Eye (tissue), 1 donor: ENCODE measurements around the gene MCF2.
A peak's percentile ranks its signal among the peaks of the same experiment; 100 is the strongest.
"Not testable (repeated sequence)": the region's sequence is repeated elsewhere in the genome, so short reads cannot be mapped to it uniquely, and the experiment has no call there.

Experiments used
- DNase-seq: peaks from one replicate; pipeline ENCODE4 v3.0.0-alpha.2; 2015

Gene MCF2, protein sequence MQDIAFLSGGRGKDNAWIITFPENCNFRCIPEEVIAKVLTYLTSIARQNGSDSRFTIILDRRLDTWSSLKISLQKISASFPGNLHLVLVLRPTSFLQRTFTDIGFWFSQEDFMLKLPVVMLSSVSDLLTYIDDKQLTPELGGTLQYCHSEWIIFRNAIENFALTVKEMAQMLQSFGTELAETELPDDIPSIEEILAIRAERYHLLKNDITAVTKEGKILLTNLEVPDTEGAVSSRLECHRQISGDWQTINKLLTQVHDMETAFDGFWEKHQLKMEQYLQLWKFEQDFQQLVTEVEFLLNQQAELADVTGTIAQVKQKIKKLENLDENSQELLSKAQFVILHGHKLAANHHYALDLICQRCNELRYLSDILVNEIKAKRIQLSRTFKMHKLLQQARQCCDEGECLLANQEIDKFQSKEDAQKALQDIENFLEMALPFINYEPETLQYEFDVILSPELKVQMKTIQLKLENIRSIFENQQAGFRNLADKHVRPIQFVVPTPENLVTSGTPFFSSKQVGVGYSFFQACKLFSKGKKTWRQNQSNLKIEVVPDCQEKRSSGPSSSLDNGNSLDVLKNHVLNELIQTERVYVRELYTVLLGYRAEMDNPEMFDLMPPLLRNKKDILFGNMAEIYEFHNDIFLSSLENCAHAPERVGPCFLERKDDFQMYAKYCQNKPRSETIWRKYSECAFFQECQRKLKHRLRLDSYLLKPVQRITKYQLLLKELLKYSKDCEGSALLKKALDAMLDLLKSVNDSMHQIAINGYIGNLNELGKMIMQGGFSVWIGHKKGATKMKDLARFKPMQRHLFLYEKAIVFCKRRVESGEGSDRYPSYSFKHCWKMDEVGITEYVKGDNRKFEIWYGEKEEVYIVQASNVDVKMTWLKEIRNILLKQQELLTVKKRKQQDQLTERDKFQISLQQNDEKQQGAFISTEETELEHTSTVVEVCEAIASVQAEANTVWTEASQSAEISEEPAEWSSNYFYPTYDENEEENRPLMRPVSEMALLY

DNA sequence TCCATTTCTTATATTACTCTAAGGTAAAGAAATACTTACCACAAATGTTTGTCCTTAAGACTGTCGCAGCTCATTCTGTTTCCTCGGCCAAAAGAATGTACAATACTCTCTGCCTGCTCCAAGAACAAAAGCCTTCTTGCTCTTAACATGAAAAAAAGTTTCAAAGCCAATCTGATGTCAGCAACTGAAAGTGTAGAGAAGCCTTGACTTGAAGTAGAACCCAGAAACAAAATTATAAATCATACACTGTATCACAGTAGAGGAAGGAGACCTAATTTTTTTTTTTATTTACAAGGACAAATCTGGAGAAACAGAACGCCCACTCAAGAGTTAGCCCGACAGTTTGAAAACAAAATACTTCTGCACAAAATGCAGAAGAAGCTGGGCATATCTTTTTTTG is at the start of gene MCF2:
Gene MCF2, minus strand, starts transcription at position 101 of the 400 bp plus-strand sequence. CDS start 56,423 bp downstream, outside the sequence.
- no peak for DNase-seq

DNA sequence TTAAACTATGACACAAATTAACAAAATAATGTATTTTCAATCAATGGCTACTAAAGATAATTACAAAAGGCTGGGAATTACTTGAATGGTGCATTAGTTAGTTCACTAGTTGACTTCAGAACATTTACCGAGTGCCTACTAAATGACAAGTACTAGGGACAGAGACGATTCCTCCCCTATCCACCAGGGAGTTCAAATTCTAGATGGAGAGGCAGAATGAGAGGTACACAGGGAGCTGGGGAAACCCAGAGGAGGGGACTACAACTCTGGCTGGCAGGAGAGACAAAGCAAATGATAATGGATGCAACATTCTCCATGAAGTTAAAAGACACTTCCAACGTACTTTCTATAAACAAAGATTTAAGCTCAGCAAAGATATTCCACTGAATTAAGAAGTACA is 43.1 kb upstream of the MCF2 start:
- no peak for DNase-seq

DNA sequence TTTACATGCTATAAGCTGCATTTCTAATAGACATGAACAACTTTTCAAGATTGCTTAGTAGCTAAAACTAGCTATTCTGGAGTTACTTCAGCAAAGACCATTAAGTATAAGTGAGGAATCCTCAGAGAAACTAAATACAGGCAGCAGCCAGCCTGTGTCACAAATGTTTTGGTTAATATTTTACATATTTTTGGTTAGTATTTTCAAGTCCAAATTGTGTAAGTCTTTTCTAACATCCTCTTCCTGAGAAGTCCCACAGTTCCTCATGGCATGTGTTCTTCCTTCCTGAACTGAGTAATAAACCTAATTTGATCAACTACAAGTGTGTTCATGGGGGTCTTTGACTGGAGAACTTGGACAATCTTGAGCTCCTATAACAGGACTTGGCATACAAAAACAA is 42.4 kb upstream of the MCF2 start:
- DNase-seq = no peak

DNA sequence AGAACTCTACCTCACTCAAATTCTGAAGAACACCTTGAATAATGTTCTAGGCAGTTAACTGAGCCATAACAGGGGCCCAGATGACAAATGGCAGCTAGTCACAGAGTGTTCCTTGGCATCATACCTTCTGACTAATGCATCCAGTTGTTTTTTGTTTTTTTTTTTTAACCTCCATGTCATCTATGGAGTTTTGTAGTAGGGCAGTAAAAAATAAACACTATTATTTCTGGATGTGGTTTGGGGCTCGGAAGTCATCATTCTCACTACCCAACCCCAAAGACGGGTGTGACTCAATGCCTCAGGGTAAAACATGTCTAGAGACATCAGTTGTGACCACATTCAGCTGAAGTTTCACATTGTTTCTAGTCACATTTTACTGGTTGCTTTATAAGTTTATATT is 31.2 kb upstream of the MCF2 start:
- DNase-seq = no peak

DNA sequence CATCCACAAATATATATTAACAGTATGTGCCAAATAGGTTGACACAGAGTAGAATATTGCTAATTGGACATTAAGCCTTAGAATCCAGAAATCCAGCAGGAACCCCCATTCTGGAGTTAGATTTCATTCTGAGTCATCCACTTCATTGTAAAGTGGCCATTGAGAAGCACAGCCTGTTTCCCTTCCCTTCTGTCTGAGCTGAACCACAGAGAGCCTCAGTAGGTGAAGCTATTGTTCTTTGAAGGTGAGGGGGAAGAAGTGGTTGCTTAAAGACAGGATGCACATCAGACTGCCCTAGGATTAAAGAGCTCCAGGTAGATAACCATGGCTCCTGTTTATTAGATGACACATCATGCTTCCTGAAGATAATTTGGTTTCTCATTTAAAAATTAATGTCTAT is 30.6 kb upstream of the MCF2 start:
- DNase-seq = no peak

DNA sequence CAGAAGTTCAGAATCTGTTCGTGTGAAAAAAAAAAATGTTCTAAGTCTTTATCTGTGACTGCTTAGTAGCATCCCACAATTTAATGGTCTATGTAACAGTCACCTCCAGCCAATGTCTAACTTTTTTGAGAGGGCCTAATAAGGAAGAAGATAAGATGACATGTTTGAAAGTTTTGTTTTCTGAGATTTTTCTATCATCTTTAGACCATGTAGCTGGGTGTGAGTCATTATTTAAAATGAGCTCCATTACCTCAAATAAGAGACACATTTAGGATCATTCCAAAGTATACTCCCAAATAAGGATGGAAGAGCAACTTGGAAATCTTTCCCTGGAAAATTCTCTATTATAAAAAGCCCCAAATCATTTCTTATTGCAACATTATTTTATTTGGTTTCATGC is 28.2 kb upstream of the MCF2 start:
- no peak for DNase-seq

DNA sequence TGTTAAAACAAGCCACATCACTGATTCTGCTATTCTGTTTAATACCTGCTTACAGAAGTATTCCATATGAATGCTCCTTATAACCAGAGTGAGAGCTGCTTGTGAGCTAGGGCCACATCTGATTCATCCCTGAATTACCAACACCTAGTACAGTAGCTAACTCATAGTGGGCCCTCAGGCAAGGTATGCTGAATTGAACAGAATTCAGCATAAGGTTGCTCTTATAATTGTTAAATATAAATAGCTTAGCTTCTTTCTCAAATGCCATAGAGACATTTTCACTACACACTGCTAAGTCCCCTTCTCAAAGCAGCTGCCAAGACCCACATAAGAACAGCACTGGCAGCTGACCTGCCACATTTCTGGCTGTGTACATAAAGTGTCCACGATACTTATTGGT is 27.0 kb upstream of the MCF2 start:
- DNase-seq = no peak

DNA sequence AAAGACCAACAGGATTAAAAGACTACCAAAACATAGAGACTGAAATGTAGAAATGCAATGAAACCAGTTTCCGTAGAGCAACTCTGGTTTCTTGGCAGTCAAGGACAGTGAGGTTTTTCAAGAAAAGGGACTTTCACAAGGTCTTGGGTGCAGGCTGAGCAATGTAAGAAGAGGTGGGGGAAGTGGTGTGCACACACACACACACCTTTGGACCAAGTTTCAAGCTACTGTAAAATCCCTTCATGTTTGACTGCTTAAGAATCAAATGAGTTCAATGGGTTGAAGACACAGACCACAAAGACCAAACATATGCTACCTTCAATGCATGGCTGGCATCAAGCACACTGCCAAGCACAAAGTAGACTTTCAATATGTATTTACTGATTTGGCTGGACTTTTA is 17.8 kb upstream of the MCF2 start:
- DNase-seq = no peak

DNA sequence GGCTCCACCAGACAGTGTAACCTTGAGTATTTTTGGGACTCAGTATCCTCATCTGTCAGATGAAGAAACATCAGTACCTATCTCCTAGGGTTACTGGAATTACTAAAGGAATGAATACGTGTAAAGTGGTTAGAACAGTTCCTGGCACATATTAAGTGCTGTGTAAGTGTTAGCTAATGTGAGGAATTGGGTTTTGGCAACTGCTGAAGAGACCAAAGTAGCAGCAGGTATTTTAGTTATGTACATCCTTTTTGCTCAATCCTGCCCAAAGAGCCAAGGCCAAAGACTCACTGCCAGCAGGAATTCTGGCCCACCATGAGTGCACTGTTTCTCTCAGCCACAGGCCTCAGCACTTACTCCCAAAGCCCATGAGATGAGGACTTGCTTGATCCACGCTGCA is 16.7 kb upstream of the MCF2 start:
- DNase-seq = no peak

DNA sequence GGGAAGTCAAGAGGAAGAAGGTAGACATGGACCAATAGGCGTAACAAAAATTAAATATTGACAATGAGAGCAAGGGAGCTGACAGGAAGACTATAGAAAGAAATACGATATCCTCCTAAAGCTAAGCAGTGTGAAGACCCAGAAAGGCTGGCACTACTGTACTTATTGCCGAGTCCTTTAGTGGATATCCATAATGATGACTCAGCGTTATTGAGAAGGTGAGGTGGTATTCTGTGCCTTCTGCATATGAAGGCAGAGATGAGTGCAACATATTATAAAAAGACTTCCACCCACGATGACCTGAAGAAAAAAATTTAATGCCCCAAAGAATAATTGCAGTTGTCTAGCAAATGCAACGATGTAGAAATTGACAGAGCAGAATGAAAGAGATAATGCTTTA is 13.0 kb upstream of the MCF2 start:
- DNase-seq = no peak

DNA sequence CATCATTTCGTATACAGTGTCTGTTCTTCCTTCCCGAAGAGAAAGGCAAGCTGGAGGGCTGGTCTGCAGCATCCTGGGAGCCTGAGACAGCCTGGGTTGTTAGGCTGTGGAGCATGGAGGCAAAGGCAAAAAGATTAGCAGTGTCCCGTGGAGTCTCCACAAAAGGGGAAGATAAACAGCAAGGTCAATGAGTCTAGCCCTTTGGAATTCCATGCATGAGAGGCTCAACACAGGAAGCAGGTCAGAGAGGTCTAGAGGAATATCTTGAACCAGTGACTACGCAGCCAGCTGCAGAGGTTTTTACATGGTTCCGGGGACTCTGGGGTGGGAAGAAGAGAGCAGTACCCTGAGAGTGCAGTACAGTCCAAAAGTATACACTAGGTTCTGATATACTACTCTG is 12.2 kb upstream of the MCF2 start:
- peak; percentile 18 for DNase-seq

DNA sequence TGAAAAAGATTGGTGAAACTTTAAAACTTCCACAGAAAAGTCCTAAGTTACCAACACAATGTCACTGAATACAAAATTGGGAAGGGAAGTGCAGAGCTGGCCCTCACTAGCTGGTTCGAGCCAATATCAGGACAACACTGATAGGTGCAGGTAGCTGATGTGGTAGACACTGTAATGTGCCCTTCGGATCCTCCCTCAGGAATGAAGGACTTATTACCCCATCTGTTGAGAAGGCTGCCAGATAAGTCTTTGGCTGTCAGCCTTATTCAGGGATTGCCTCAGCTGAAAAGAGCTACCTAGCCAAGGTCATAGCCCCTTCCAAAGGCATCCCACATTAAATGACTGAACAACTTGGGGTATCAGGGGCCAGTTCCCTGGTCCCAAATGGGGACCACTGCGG is 5.3 kb downstream of the MCF2 start:
- no peak for DNase-seq

DNA sequence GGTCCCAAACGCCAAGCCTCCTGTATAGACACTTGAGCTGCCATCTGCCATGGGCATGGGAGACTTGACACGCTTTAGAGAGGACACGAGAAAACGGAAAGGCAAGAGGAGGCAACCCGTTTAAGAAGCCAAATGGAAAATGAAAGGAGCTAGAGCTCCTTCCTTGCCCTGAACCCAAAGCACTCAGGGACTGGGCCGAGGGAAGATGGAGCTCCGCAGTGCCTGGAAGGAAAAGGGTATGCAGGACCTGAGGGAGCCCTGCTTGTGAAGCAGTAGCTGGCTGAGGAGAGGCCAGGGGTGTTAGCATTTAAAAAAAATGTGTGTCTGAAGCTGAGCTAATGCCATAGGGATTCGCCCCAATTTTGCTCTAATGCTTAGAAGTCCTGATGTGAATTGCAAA is 15.1 kb downstream of the MCF2 start:
- no peak for DNase-seq

DNA sequence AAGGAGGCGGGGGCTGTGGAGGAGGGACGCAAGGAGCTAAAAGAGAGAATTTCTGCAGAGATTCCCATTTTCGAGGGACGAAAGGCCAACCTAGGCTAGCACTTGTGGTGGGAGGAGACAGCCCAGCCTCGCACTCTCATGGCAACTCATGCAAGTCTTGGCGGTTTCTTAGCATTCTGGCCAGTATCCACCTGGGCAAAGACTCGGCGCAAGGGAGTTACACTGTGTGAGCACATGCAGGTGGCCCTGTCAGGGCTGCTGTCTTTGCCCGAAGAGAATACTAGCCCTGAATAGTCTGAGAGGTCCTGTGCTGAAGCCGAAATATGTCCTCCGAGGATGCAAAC is 15.5 kb downstream of the MCF2 start:
- peak; percentile 16 for DNase-seq

DNA sequence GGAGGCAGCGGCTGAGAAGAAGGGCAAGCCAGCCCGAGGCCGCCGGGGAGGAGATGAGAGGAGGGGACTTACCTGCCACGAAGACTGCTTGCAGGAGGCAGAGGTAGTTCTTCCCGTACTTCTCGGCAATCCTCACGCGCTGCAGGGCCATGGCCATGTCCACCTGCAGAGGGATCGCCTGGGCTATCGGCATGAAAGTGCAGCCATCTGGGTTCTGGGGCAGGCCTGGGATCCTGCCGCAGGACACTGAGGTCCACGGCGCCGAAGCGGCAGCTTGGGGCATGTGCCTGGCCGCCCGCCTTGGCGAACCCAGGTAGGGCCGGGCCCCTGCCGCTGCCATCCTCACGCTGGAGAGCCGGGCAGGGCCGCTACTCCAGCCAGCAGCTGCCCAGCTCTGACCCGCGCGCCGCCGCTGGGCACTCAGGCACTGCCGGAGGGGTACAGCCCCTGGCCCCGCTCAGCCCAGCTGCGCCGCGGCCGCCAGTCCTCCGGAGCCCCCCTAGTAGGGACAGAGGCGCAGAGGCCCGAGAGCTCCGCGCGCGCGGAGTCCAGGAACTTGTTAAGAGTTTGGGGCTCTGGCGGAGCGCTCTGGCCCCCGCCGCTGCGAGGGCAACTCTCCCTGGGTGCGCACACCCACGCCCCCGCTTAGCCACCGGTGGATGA is 16.0 kb downstream of the MCF2 start:
- peak; percentile 39 for DNase-seq

DNA sequence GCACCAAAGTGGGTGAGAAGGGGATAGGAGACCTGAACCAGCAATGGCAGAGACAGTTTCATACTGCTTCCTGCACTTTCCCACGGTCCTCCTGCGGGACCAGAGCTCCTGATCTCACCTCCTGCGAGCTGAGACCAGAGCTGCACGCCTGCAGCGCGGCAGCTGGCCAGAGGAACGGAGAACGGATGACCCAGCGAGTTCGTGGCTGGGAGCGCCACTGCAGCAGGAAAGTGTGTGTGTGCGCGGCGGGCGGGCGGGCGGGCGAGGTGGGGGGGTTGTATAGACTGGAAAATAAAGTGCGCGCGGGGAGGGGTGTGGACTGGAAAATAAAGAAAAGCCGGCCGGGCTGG is 16.5 kb downstream of the MCF2 start:
- peak; percentile 15 for DNase-seq

DNA sequence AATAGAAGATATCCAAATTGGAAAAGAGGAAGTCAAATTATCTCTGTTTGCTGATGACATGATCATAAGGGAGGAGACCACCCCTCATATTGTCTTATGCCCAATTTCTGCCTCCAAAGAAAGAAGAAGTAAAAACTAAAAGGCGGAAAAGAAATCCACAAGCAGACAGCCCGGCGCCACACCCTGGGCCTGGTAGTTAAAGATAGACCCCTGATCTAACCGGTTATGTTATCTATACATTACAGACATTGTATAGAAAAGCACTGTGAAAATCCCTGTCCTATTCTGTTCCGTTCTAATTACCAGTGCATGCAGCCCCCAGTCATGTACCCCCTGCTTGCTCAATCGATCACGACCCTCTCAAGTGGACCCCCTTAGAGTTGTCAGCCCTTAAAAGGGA is 22.8 kb downstream of the MCF2 start:
- not testable (repeated sequence) for DNase-seq

DNA sequence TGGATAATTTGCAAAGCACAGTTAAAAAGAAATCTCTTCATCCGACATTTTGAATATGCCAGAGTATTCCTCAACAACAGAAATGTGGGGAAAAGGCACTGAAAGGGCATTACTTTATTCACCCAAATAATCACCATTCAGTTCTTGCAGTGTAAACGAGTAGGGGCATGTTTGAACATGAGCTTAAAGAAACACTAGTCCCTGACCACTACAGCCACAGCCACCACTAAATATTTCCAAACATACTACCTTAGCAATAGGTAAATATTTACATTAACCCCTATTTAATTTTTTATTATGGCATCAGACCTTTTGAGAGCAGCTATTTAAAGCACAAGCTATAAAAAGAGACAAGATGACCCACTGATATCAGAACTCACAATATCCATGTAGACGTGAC is 27.6 kb downstream of the MCF2 start:
- no peak for DNase-seq

DNA sequence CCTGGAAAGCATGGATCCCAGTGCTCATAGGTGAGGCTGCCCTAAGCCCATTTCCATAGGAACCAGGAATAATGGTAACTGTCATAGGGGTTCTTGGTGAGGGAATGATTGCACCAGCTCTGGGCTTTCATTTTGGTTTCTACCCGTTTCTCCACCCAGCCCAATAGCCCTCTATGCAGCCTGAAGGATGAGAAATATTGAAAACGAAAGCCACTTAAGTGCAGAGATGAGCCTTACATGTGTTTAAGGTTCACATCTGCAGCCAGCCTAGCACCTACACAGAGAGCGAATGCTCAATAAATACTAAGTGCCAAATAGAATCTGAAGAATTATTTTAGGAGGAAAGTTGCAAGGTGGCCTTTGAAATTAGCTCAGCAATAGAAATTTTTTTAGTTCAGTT is 60.4 kb downstream of the MCF2 start:
- DNase-seq = no peak

DNA sequence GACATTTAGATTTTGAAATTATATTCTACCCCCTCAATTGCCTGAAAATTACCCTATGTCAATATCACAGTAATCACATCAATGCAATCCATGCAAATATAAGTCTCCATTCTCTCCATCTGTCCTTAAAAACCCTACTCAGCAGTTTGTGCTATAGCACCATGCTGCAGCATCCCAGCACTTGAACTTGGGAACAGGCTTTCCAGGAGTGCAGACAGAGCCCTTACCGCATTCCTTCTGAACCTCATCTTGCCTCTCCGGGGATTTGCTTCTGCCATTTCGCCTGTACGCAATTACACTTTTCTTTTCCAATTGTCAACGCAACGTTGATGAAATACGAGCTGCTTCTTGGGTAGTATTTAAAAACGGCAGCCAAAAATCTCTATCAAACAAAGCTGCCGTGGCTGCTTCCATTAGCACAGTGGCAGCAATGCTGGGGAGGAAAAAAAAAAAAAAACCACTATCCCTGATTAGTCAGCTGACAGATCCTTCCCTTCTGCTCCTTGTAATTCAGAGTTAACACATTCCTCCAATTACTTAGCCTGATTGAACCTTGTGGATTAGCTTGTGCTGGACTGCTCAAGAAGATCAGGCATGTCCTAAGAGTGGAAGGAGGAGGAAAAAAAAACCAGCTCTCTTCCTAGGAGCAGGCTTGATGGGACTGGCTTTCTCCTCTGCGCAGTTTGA is 65.6 kb downstream of the MCF2 start:
- peak; percentile 48 for DNase-seq

DNA sequence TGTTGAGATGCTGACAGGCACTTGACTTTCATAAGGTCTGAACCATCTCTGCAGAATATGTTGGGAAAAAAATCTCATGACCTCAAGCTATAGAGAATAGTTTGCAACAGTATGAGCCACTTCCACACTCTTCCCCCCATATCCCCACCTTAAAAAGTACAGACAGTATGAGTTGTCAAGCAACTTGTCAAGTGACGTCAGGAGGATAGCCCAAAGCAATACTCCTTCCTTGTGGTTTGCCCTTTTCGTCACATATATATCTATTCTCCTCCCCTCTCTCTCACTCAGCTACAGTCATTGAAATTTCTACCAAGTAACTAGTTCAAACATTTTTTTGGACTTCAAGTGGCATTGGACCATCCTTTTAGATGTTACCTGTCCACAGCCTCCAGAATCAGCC is 67.7 kb downstream of the MCF2 start:
- DNase-seq = no peak

DNA sequence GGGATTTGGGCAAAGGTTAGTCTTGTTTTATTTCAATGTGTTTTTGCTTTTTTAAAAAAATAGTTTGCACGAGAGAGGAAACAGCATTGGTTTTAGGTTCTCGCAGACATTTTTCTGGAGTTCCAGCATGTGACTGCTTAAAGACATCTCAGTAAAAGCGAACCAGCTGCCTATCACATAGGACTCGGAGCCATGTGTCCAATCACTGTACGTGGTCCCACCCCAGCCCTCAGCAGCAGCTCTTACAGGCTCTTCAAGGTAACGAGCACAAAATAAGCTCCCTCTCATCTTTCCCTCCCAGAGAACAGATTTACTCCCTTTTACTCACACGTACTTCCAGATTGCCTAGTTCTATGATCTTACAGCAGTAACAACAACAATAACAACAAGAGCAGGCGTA is 68.7 kb downstream of the MCF2 start:
- no peak for DNase-seq

DNA sequence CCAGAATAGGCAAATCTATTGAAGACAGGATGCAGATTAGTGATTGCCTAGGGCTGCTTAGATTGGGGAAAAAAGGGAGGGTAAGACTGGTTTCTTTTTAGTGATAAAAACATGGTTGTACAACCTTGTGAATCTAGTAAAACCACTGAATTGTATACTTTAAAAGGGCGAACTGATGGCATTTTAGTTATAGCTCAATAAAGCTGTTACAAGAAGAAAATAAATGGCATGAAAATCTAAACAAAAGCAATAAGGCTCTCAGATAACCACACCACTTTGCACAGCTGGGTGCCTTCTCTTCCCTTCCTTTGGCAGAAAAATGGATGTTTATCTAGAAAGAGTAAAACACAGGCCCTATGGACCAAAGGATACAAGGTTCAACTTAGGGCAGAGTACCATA is 107.9 kb downstream of the MCF2 start:
- no peak for DNase-seq
